ENCODE data around the gene TEKT5.

DNA sequence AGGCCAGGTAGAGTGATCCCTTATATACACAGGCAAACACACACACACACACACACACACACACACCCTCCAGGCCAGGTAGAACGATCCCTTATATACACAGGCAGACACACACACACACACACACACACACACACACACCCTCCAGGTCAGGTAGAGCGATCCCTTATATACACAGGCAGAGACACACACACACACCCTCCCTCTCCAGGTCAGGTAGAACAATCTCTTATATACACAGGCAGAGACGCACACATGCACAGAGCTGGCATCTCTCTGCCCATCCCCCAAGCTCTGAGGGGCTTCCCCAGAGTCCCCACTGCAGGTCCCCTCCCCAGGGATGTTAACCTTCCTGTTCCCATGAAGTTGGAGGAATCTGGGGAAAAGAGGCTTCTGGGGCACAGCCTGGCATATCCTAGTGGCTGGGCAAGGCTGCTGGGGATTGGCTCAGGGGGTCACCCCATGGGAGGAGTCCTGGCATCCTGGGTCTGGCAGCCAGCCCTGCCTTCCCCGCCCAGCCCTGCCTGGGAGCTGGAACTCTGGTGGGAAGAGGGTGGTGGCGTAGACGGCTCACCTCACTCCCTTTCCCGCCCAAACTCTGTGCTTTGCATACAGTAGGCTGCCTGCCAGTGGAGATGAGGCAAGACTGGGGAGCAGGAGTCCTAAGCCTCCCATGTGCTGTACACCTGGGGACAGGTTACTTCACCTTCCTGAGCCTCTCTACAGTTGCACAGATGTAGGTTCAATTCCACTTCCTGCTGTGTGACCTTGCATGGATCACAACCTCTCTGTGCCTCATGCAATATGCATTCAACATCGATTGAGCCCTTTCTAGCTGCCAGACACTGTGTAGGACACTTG lies 41.8 kb downstream of the TEKT5 start:
- TF ChIP-seq CTCF (IDR thresholded peaks at IDR 0.05) (no peak), EZH2 (IDR thresholded peaks at IDR 0.05) (no peak), EZH2phosphoT487 (IDR thresholded peaks at IDR 0.05) (no peak)
